RCC 7860 (cell line): ENCODE data around the gene CST7.
A peak's percentile ranks its signal among the peaks of the same experiment; 100 is the strongest.
"Not testable (repeated sequence)": the region's sequence is repeated elsewhere in the genome, so short reads cannot be mapped to it uniquely, and the experiment has no call there.

Source experiments
- DNase-seq: peaks from one replicate; pipeline ENCODE4 v3.0.0-alpha.2; 2015; ENCODE audit warnings: low spot score
- FAIRE-seq: peaks from 2 replicates; lab custom pipeline; 2012; peaks lifted over from hg19 to GRCh38; lab: Jason Lieb, UNC

The CST7 gene

GRCh38 chr20:24948939-24949679, at the start of gene CST7:
Gene CST7 (plus strand): TSS chr20:24949269. CDS start chr20:24949506, 237 bp downstream.
- DNase-seq (no peak), FAIRE-seq (no peak)

- FAIRE-seq (no peak), DNase-seq (no peak)
Measured at GRCh38 chr20:24906806-24907205, 42.3 kb upstream of the CST7 start.

- FAIRE-seq: no peak
- no peak for DNase-seq
Measured at GRCh38 chr20:24908642-24909041, 40.4 kb upstream of the CST7 start.

- FAIRE-seq: no peak
- no peak for DNase-seq
Measured at GRCh38 chr20:24909086-24909780, 39.8 kb upstream of the CST7 start.

DNA sequence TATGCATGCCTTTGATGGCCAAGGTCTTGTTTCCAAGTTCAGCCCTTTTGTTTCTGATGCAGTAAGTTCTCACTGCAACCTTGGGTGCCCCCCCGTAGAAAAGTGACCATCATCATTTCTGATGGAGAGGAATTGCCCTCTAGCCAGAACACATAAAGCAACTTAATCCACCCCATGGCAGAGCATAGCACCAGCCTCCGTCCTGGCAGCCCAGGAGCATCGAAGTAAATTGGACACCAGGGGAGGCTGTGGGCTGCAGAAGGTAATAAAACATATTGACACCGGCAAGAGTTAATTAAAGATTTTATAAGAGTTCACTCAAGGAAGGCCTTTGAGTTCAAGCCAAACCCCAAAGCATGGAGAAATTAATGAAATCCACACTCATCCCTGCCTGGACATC, 39.2 kb upstream of the CST7 start:
- no peak for FAIRE-seq
- DNase-seq: no peak

DNA sequence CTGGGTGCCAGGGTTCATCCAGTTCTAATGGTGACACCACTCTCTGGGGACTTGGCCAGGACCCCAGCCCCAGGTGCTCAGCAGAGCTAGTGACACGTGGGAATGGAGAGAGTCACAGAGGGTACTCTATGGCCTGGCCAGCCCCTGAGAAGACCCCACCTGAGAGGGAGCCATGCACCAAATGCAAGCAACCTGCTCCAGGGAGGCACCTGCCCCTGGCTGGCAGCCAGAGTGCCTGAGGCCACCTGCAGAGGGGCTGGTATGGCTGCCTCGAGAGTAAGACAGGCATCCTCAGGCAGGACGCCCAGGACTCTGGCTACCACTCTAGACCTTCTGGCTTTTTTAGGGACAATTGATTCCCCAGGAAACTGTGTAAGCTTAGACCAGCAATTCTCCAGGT, 38.6 kb upstream of the CST7 start:
- DNase-seq (no peak), FAIRE-seq (no peak)

GRCh38 chr20:24911461-24911860, 37.6 kb upstream of the CST7 start:
- no peak for DNase-seq
- FAIRE-seq: no peak

DNA sequence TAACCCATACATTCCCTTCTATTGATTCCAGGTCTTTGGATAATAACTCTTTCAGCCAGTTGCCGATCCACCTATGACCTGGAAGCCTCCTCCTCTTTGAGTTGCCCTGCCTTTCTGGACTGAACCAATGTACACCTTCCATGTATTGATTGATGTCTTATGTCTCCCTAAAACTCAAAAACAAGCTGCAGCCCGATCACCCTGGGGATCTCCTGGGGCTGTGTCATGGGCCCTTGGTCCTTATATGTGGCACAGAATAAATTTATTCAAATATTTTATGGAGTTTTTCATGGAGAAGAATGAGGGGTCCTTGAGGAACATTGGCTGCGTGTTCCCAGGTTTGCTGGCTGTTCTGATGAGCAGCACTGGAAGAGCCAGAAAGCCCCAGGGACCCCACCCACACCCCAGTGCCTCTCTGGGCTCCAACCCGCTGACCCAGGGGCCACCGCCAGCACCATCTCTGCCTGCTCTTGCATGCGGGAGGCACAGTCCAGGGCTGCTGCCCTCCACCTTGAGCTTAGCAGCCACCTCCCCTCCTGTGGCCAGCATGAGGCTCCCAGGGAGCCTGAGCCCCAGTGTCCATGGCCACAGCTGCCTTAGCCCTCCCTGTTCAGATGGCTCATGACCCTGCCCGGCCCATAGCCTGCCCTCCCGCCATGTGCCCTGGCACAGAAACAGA, 36.5 kb upstream of the CST7 start:
- DNase-seq (no peak), FAIRE-seq (no peak)

DNA sequence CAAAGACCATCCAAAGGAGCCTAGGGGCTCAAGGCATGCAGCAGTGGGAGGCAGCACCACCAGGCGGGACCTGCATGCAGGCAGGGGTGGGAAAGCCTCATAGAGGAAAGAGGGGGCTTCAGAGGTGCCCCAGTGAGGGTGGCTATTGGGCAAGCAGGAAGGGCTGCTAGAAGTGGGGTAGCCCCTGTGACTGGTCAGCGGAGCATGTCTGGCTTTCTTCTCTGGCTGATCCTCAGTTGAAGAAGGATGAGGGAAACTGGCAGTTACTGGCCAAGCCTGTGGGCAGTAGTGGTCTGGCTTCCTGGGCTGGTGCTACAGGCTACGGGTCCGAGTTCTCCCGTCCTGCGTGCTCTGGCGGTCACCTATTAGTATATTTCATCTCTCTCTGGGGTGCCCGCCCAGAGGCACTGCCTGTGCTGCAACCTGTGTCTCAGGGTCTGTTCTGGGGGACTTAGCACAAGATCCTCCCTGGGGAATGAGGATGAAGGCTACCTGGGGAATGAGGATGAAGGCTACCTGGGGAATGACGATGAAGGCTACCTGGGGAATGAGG, 35.9 kb upstream of the CST7 start:
- no peak for FAIRE-seq
- DNase-seq: no peak

DNA sequence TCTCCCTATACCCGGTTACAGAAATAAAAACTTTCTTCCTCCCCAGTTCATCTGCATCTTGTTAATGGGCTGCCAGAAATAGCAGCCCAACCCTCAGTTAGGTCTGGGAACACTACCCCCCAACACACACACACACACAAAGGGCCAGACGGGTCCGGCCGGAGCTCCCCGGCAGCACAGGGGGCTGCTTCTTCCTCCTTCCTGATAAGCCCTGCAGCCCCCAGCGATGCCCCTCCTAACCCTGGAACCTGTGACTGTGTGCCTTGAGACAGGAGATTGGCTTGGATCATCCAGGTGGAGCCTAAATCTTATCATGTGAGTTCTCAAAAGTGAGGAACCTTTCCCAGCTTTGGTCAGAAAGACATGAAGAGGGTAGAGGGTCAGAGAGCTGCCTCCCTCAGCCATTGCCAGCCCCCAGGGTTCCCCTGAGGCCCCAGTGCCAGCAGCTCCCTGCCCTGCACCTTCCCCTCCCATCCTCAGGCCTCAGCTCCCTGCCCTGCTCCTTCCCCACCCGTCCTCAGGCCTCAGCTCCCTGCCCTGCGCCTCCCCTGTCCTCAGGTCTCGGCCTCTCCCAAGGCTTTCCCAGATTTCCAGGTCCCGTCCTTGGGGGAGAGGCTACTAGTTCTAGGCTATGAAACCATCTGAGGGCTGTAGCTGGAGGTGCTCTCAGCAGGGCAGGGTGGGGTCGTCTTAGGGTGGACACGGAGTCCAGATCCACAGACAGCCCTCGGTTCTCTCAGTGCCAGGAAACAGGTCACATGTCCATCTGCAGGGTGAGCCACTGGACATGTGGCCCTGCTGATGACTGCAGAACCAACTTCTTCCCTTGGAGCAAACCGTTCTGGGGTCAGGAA, 34.5 kb upstream of the CST7 start:
- DNase-seq (no peak), FAIRE-seq (no peak)

GRCh38 chr20:24915440-24915839, 33.6 kb upstream of the CST7 start:
- no peak for DNase-seq
- FAIRE-seq: no peak

- FAIRE-seq (no peak), DNase-seq (no peak)
Measured at GRCh38 chr20:24915892-24916291, 33.2 kb upstream of the CST7 start.

- FAIRE-seq: no peak
- no peak for DNase-seq
Measured at GRCh38 chr20:24916412-24916811, 32.7 kb upstream of the CST7 start.

- no peak for DNase-seq
- FAIRE-seq: no peak
Measured at GRCh38 chr20:24917056-24917455, 32.0 kb upstream of the CST7 start.

DNA sequence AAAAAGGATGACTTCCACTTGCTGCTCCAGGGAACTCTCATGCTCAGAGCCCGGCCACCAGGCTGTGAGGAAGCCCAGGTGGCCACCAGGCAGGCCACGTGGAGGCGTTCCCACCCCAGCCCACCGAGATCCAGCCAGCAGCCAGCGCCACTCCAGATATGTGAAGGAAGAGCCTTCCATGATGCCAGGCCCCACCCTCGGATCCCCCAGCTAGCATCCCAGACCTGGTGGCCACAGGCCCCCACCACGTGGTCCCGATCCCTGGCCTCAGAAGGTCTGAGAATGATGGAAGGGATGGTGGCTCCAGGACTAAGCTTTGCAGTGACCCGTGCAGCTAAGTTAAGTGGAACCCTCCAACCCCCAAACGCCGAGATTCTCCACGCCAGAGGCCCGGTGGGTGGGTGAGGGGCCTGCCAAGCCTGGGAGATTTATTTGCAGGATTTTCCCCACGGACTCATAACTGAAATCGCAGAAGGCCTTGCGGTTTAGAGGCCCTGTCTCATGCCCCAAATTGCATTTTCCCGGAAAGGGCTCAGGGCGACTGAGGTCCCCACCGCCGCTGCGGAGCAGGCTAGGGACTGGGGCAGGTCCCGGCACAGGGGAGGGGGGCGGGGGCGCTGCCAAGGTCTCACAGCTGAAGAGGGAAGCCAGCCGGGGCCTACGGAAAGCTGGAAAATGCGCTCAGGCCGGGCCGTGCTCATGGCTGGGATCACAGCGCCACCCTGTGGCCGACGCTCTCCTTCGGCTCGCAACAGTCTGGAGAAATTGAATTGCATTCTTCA, 31.1 kb upstream of the CST7 start:
- DNase-seq (peak; percentile 10), FAIRE-seq (no peak)

GRCh38 chr20:24918579-24919566, 30.2 kb upstream of the CST7 start:
- DNase-seq: no peak
- no peak for FAIRE-seq

DNA sequence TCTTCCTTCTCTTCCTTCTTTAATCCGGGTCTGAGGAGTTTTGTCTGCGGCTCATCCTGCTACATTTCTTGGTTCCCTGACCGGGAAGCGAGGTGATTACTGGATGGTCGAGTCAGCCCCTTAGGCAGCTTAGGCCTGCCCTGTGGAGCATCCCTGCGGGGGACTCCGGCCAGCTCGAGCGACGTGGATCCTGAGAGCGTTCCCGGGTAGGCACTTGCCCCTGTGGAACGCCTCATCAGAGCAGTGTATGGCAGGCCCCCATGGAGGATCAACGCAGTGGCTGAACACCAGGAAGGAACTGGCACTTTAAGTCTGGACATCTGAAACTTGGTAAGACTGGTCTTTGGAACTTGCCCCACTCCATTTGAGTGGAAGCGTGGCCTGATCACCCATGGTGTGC, 29.4 kb upstream of the CST7 start:
- not testable (repeated sequence) for FAIRE-seq, DNase-seq

DNA sequence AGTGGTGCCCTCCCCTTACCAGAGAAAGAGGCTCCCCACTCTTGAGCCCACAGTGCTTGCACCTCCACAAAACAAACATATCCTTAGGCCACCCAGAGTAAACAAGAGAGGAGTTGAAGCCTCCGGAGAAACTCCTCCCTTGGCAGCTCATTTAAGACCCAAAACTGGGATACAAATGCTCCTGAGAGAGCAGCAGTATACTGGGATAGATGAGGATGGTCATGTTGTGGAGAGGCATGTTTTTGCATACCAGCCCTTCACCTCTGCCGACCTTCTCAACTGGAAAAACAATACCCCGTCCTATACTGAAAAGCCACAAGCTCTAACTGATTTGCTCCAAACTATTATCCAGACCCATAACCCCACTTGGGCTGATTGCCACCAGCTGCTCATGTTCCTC, 28.4 kb upstream of the CST7 start:
- DNase-seq, FAIRE-seq: not testable (repeated sequence)

- not testable (repeated sequence) for FAIRE-seq, DNase-seq
Measured at GRCh38 chr20:24929259-24929658, 19.8 kb upstream of the CST7 start.
